22Rv1 (cell line): Measurements from ENCODE around the gene PIN4.

Experiments
- CTCF ChIP-seq: fragments of 450-650 bp; IDR thresholded peaks from 2 replicates; pipeline ENCODE4 v1.5.1; 2017; ENCODE audit warnings: mild to moderate bottlenecking
- ZFX ChIP-seq: fragments of 450-650 bp; IDR thresholded peaks from 2 replicates; pipeline ENCODE4 v1.6.1; 2017; ENCODE audit warnings: antibody characterized with exemption, borderline replicate concordance

- TF ChIP-seq CTCF (no peak), ZFX (no peak)
Measured at GRCh38 chrX:72216973-72217372, 35.4 kb downstream of the PIN4 start.
